ENCODE results near the gene PLA2G2F.

PLA2G2F gene

GRCh38 chr1:20192871-20193411, 53.8 kb downstream of the PLA2G2F start:
- no peak for DNase-seq

DNA sequence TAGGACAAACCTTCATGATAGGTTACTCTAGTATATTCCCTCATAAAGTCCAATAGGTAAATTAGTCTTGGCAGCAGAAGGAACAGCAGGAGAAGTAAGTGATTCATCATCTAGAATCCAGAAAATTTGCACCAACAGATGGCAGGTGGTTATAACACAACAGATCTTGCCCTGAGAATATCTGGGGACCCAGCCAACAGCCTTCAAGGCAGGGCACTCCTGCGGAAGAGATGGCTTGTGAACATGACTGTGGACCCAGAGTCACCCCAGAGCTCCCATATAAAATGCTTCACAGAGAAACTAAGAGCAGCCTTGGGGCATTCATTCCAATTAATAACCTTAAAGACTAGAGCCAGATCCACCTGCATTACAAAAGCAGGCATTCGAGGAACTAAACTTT, 55.1 kb downstream of the PLA2G2F start:
- no peak for DNase-seq

DNA sequence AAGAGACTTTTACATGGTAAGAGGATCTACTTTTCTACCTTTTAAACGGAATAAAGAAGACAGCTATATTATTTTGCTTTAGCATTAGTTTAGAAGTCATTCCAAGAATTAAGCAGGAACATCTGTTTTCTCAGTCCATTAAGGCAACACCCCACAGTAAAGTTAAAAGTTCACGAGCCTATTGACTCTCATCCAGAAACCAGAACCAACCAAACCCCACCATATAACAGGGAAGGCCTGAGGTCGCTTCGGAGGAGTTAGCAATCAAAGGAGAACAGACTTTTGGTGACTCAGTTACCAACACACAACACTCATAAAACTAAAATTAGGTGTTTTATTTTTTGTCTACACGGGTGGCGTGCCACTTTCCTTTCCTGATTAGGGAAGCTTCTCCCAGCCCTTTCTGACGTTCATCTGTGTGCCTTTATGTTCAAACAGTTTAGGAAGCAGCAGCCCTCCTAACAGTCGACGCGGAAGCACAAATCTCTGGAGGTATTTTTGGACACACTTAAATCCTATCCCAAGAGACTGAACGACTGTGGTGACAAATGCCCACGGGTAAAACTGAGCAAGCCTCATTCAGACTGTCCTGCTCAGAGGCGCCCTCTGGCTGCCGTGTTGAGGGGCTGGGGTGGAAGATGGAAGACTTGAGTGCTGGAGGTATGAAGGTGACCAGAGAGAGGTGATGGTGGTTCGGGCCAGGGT, 55.8 kb downstream of the PLA2G2F start:
- DNase-seq = peak; percentile 38

DNA sequence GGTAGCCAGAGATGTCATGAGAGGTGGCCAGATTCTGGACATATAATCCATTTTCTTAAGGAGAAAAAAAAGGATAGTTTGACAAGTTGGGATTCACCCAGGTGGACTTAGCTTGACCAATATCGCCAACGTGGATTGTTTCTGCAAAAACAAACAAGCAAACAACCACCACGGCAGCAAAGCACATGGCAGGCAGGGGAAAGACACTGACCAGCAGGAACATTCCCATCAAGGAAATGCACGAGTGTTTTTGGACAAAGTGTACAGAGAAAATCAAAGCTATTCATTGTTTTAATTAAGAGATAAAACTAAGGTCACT, 56.3 kb downstream of the PLA2G2F start:
- no peak for DNase-seq

- DNase-seq = no peak
These were observed 58.2 kb downstream of the PLA2G2F start for GRCh38 chr1:20197329-20197791.

GRCh38 chr1:20198296-20198695, 59.2 kb downstream of the PLA2G2F start:
- no peak for DNase-seq

GRCh38 chr1:20198918-20199317, 59.8 kb downstream of the PLA2G2F start:
- no peak for DNase-seq

DNA sequence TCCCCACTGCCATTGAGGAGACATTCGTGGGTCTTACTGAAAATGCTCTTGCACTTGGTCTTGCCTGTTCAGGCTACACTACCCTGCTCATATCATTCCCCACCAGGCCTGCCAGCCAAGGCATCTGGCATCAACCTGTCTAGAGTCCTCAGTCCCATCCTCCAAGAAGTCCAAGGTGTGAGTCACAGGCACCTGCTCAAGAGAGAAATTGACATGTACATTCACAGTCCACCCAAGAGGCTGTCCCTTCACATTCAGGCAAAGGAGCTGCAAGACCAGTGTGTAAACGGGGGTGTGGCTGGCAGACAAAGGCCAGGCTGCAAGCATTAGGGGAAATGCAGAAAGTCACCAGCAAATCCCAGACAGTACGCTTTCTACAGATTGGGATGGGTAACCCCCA, 60.3 kb downstream of the PLA2G2F start:
- no peak for DNase-seq

DNA sequence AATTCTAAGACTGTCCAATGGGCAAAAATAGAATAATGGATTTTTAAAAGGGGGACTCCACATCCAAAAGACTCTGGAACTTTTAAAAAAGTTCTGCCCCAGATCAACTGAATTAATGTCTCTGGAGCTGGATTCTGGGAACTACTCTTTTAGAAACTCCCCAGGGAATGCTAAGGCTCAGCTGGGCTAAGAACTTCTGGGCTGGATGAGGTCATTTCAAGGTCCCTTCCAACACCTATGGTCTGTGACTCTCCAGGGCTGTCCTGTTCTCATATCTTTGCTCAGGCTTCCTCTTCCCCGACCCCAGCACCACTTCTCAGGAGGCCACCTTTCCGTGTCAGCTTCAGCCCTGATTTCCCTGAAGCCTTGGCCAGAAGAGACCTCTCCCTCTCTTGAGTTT, 60.7 kb downstream of the PLA2G2F start:
- DNase-seq = no peak

Measured in NCI-H1105 (cell line).